Testis (tissue), 3 donors: ENCODE data around the gene SASH1. TPM values are rescaled to one million over a fixed set of nuclear protein-coding genes. Genes with fewer than 3 reads are reported as not detected.

Experiments used
- DNase-seq: peaks from one replicate; pipeline ENCODE4 v3.0.0-alpha.2; 2019
- H3K27ac ChIP-seq, 2 donors: fragments of 200-600 bp; sonication (generic); one replicate each; pipeline ENCODE4 v1.5.1; 2019
- H3K27me3 ChIP-seq: fragments of 200-600 bp; sonication (generic); one replicate; pipeline ENCODE4 v1.5.1; 2019
- H3K36me3 ChIP-seq: fragments of 200-600 bp; sonication (generic); one replicate; pipeline ENCODE4 v1.5.1; 2017; ENCODE audit warnings: low read depth; ENCODE audit errors: missing control alignments
- H3K4me1 ChIP-seq: fragments of 200-600 bp; sonication (generic); one replicate; pipeline ENCODE4 v1.5.1; 2019
- H3K4me3 ChIP-seq, 2 donors: fragments of 200-600 bp; sonication (generic); one replicate each; pipeline ENCODE4 v1.5.1; 2017 to 2019
- H3K9me3 ChIP-seq: fragments of 200-600 bp; sonication (generic); one replicate; pipeline ENCODE4 v1.5.1; 2017
- POLR2A ChIP-seq: fragments of 450-650 bp; IDR thresholded peaks from one replicate; pipeline ENCODE4 v1.6.1; 2017; ENCODE audit warnings: antibody characterized with exemption, mild to moderate bottlenecking, moderate library complexity
- WGBS, 2 donors: methylation state at CpG; one replicate each; pipeline ENCODE4 v1.1.5; 2018; 5-methylcytosine and 5-hydroxymethylcytosine counted together
- intact Hi-C: fragments of 100-400 bp; cut with DNase I; formaldehyde crosslinking; loops from one replicate; pipeline ENCODE4 v1.15.1; 2023; ENCODE audit warnings: low total_unique reads
- polyA plus RNA-seq: library from polyadenylated mRNA; stranded (reverse); fragments of 350-450 nt; fragmentation: Illumina TruSeq; extraction: RNeasy Lipid Tissue Mini Kit (QIAGEN cat#74804); gene quantifications from one replicate; pipeline ENCODE4 v1.2.3, GENCODE V29; 2014; ENCODE audit warnings: low read depth, low replicate concordance; ENCODE audit not compliant: insufficient read depth
- total RNA-seq, 2 donors: library from RNA; depleted of rRNA; stranded (reverse); fragments of >200 nt; gene quantifications; one replicate each; pipeline ENCODE4 v1.2.3, GENCODE V29; 2016
- TF ChIP-seq, protein P1 (sequence below), 3 experiments: fragments of 450-650 bp in 2 of 3; fragments of 200-600 bp in 1 of 3; sonication (generic) in 1 of 3; IDR thresholded peaks; one replicate each; pipeline ENCODE4 v1.5.1; 2016 to 2019; ENCODE audit warnings: antibody characterized with exemption in 3 of 3, mild to moderate bottlenecking in 2 of 3, moderate library complexity in 1 of 3

SASH1 gene
- total and polyA plus RNA-seq, 3 donors from 2014 or later = 12.1 to 42.1 (median 40.3) TPM

DNA sequence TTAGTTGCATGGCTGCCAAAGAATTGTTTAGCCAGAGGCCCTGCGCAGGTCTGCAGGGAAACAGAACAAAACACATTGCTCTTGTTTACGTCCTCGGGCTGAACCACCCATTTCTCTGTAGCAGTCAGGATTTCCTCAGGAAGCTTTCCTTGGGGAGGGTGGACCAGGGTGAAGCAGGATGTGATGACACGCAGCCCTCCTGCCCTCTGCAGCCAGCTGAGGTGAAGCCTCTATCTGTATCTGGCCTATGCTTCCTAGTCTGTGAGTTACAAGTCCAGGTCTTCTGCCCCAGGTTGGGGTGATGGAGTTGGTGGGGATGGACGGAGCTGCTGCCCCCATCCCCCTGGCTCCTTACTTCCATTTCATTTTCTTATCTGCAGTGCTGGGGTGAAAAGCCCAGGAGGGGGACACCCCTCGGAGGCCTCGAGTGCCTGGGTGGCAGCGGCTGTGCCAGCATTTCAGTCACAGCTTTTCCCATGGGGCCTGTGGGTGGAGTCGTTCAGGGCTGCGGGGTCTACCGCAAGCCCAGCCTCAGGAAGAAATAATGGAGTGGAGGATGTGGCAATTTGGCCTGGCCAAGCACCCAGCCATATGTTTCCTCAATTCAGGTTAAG, 24.9 kb downstream of the SASH1 start:
- intact Hi-C loops = no loop called here
- no peaks in the 10 kb centered on the region for H3K27me3 ChIP-seq
- H3K36me3 ChIP-seq = no peaks in the 10 kb centered on the region
- 64 to 66% methylated on average over 11 of the region's 11 CpGs for WGBS, 2 donors
- no peaks in the 10 kb centered on the region for H3K9me3 ChIP-seq
- H3K4me3 ChIP-seq = no peak overlapping the region
- TF ChIP-seq POLR2A = no peak
- TF ChIP-seq, protein P1, sequence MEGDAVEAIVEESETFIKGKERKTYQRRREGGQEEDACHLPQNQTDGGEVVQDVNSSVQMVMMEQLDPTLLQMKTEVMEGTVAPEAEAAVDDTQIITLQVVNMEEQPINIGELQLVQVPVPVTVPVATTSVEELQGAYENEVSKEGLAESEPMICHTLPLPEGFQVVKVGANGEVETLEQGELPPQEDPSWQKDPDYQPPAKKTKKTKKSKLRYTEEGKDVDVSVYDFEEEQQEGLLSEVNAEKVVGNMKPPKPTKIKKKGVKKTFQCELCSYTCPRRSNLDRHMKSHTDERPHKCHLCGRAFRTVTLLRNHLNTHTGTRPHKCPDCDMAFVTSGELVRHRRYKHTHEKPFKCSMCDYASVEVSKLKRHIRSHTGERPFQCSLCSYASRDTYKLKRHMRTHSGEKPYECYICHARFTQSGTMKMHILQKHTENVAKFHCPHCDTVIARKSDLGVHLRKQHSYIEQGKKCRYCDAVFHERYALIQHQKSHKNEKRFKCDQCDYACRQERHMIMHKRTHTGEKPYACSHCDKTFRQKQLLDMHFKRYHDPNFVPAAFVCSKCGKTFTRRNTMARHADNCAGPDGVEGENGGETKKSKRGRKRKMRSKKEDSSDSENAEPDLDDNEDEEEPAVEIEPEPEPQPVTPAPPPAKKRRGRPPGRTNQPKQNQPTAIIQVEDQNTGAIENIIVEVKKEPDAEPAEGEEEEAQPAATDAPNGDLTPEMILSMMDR (IDR thresholded peaks at IDR 0.05) = no peak
- peak; percentile 42 for DNase-seq
- peak overlapping the region in 1 of 2 donors; percentile 57 for H3K27ac ChIP-seq
- H3K4me1 ChIP-seq = peaks cover 3% of the 10 kb centered on the region

DNA sequence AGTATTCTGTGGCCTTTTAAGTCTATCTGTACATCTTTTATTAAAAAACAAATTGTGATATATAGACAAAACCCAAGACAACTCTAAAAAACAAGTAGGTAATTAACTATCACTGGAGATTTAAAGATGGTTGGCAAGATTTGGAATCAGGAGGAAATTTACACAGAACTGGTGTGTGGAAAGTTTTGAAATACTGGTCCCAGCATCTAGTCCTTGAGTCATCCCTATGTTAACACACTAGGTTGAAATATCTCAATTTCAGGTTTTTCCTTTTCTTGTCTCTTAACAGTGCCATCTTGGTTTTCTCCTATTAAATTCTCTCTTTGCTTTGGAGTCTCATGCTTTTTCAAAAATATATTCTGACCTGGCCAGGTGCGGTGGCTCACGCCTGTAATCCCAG, 27.5 kb downstream of the SASH1 start:
- Histone ChIP-seq H3K4me3 (no peak overlapping the region), H3K9me3 (no peaks in the 10 kb centered on the region), H3K27ac (no peak overlapping the region), H3K4me1 (peaks cover 3% of the 10 kb centered on the region), H3K36me3 (no peaks in the 10 kb centered on the region), H3K27me3 (no peaks in the 10 kb centered on the region)
- DNase-seq = no peak
- TF ChIP-seq, protein P1 (IDR thresholded peaks at IDR 0.05) = no peak
- TF ChIP-seq POLR2A = no peak
- WGBS, 2 donors = 94 to 97% methylated on average over 2 of the region's 2 CpGs
- intact Hi-C loops = no loop called here

DNA sequence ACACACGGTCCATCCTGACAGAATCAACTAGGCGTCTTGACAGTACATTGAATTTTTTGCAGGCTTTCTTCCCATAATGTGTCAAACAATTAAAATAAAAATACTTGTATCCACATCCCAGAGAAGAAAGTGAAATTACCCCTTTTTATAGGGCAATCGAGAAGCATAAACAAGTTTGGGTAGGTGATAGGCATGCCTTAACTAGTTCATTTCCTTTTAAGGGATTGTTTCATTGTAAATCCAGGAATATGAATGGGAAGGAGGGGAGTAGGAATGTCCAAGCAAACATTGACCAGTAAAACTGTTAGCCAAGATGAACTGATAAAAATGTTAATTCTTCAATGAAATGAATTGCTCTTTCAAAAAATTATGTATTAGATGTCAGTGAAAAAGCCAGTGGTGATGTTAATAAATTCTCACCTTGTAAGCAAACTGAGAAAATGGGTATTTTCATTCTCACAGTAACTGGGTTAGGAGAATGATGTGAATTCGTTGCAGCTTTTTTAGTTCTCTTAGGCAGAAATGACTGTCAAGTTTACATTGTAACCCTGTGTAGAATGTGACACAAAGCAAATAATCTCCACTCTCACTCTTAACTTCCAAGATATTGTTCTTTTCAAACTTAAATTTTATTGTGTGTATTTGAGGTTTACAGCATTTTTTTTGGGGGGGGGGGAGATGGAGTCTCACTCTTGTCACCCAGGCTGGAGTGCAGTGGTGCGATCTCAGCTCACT, 31.6 kb downstream of the SASH1 start:
- H3K4me3 ChIP-seq = no peak overlapping the region
- no peaks in the 10 kb centered on the region for H3K4me1 ChIP-seq
- DNase-seq = no peak
- no peaks in the 10 kb centered on the region for H3K9me3 ChIP-seq
- no peak overlapping the region for H3K27ac ChIP-seq
- intact Hi-C loops = no loop called here
- no peak for TF ChIP-seq POLR2A
- TF ChIP-seq, protein P1 (IDR thresholded peaks at IDR 0.05) = no peak
- H3K27me3 ChIP-seq = no peaks in the 10 kb centered on the region
- 84 to 90% methylated on average over 5 of the region's 5 CpGs for WGBS, 2 donors
- H3K36me3 ChIP-seq = no peaks in the 10 kb centered on the region

DNA sequence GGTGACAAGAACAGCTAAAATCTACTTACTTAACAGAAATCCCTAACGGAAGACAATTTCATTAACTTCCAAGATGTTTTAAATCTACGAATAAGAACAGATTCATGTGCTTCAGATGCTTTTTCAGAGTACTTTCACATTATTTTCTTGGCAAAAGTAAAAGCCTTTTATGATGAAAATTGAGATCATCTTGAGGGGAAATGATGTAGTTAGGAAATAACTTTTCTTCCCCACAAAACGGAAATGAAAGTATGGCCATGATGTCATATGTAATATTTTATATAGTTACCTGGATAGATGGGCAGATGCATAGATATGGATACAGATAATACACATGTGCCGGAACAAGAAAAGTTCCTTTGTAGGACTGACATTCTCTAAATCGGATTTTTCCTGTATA, 32.8 kb downstream of the SASH1 start:
- intact Hi-C loops = no loop called here
- no peaks in the 10 kb centered on the region for H3K27me3 ChIP-seq
- 84 to 87% methylated on average over 5 of the region's 5 CpGs for WGBS, 2 donors
- H3K9me3 ChIP-seq = no peaks in the 10 kb centered on the region
- no peaks in the 10 kb centered on the region for H3K36me3 ChIP-seq
- no peak overlapping the region for H3K4me3 ChIP-seq
- H3K27ac ChIP-seq = no peak overlapping the region
- no peaks in the 10 kb centered on the region for H3K4me1 ChIP-seq
- DNase-seq = no peak
- TF ChIP-seq POLR2A = no peak

DNA sequence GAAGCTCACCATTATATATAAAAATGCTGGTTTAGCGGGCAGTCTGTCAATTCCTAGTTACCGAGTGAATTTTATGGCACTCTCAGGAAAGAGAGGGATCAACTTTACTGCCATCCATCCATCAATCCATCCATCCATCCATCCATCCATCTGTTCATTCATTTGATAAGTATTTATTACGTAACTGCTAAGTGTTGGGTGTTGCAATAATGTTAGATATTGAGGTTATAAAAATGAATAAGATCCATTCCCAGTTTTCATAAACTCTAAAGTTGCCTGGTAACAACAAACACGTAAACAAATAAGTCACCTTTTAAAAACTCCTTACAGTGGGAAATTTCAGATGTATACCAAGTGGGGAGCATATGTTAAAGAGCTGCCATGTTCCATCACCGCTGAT, 36.8 kb downstream of the SASH1 start:
- 88 to 91% methylated on average over 5 of the region's 5 CpGs for WGBS, 2 donors
- intact Hi-C loops = no loop called here

More for the DNA sequence above, 36.8 kb downstream of the SASH1 start:
- Histone ChIP-seq H3K36me3 (no peaks in the 10 kb centered on the region), H3K9me3 (no peaks in the 10 kb centered on the region), H3K4me1 (no peaks in the 10 kb centered on the region), H3K4me3 (no peak overlapping the region), H3K27me3 (no peaks in the 10 kb centered on the region), H3K27ac (no peak overlapping the region)
- DNase-seq = no peak
- TF ChIP-seq, protein P1 (IDR thresholded peaks at IDR 0.05) = no peak
- TF ChIP-seq POLR2A = no peak
